OCI-LY3 (cell line): ENCODE measurements around the gene THOC5.

Source experiments
- EZH2phosphoT487 ChIP-seq: fragments of 200-600 bp; shearing (Covaris generic); IDR thresholded peaks from 2 replicates; pipeline ENCODE4 v1.6.1; 2018; ENCODE audit warnings: antibody characterized with exemption, mixed run types, low read depth
- TF ChIP-seq, protein P1 (sequence below): fragments of 200-600, 300-600 bp; sonication (generic); IDR thresholded peaks from 2 replicates; pipeline ENCODE4 v1.5.1; 2014; ENCODE audit warnings: antibody characterized with exemption, low read length, low read depth

DNA sequence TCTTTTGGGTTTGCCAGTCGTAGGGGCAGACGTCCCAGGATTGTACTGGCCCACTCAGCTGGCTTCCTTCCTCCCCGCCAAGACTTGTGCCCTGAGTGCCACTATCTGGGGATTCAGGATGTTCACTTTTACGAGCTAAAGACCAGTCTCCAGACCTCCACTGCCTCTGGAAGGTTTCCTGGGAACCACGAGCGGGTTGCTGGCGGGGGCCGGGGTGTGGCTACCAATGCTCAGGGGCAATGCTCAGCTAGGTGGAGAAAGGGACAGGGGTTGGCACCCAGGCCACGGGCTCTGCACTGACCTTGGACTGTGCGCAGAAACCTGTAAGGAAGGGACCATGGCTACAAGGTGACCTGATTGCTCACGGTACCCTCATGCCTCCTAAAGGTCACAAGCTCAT, 71.3 kb downstream of the THOC5 start:
- TF ChIP-seq, protein P1, sequence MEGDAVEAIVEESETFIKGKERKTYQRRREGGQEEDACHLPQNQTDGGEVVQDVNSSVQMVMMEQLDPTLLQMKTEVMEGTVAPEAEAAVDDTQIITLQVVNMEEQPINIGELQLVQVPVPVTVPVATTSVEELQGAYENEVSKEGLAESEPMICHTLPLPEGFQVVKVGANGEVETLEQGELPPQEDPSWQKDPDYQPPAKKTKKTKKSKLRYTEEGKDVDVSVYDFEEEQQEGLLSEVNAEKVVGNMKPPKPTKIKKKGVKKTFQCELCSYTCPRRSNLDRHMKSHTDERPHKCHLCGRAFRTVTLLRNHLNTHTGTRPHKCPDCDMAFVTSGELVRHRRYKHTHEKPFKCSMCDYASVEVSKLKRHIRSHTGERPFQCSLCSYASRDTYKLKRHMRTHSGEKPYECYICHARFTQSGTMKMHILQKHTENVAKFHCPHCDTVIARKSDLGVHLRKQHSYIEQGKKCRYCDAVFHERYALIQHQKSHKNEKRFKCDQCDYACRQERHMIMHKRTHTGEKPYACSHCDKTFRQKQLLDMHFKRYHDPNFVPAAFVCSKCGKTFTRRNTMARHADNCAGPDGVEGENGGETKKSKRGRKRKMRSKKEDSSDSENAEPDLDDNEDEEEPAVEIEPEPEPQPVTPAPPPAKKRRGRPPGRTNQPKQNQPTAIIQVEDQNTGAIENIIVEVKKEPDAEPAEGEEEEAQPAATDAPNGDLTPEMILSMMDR: no peak
- TF ChIP-seq EZH2phosphoT487: no peak
